Measurements from ENCODE around the gene BTBD16. TPM values are rescaled to one million over a fixed set of nuclear protein-coding genes. Genes with fewer than 3 reads are reported as not detected.

BTBD16 gene
- total RNA-seq, 2 donors from 2014 or later, result 0.62 TPM; not detected in 1

DNA sequence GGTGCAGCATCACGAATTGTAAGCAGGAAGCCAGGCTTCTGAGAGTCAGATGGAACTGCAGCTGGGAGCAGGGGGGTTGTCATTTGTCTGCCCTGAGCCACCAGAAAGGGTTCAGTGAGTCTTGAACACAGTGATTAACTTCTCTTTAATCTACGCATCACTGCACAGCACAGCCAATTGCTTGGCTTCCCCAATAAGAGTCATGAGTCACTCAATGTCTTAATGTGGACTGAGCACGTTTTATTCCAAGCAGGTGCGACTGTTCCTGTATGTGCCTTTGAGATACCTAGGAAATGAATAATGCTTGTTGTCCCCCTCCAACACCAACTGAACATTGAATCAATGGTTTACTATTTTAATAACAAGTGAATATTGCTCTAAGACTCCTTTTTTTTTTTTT is 77.4 kb downstream of the BTBD16 start:
- no peaks in the 10 kb centered on the region for H3K9me3 ChIP-seq
- H3K27me3 ChIP-seq (replicated peaks; ENCODE audit: insufficient read depth), result no peaks in the 10 kb centered on the region
- no peak overlapping the region for H3K4me3 ChIP-seq
- H3K27ac ChIP-seq, result no peak overlapping the region
- TF ChIP-seq, protein P1, sequence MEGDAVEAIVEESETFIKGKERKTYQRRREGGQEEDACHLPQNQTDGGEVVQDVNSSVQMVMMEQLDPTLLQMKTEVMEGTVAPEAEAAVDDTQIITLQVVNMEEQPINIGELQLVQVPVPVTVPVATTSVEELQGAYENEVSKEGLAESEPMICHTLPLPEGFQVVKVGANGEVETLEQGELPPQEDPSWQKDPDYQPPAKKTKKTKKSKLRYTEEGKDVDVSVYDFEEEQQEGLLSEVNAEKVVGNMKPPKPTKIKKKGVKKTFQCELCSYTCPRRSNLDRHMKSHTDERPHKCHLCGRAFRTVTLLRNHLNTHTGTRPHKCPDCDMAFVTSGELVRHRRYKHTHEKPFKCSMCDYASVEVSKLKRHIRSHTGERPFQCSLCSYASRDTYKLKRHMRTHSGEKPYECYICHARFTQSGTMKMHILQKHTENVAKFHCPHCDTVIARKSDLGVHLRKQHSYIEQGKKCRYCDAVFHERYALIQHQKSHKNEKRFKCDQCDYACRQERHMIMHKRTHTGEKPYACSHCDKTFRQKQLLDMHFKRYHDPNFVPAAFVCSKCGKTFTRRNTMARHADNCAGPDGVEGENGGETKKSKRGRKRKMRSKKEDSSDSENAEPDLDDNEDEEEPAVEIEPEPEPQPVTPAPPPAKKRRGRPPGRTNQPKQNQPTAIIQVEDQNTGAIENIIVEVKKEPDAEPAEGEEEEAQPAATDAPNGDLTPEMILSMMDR (IDR thresholded peaks at IDR 0.05), result no peak
- TF ChIP-seq POLR2AphosphoS5 (IDR thresholded peaks at IDR 0.05) (no peak), POLR2A (IDR thresholded peaks at IDR 0.05) (no peak)
- WGBS, result 89% methylated on average over 4 of the region's 4 CpGs
- no peaks in the 10 kb centered on the region for H3K4me1 ChIP-seq (replicated peaks)
- DNase-seq (ENCODE audit: low spot score), result no peak
- H3K36me3 ChIP-seq, result no peaks in the 10 kb centered on the region
- intact Hi-C loops (cut with DNase I), result no loop called here

DNA sequence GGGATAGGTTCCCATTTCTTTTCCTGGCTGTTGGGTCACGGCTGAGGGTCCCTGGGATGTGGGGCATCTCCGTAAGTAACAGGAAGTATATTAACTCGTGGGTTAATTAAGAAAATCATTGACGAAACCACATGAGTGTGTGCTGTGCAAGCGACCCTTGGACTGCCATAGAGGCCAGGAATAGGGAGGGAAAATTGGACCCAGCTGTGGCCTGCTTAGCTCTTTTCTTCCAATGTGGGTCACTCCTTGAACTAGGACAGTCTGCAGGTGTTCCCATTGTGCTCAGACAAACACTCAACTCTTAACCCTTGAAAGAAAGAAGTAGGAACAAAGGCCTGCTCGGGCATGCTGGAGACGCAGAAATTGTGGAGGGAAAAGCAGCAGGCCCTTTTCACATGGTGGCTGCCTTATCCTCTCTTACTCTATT is 77.9 kb downstream of the BTBD16 start:
- TF ChIP-seq POLR2A (IDR thresholded peaks at IDR 0.05) (no peak), POLR2AphosphoS5 (IDR thresholded peaks at IDR 0.05) (no peak)
- TF ChIP-seq, protein P1 (IDR thresholded peaks at IDR 0.05), result no peak
- Histone ChIP-seq H3K27me3 (replicated peaks; ENCODE audit: insufficient read depth) (no peaks in the 10 kb centered on the region), H3K27ac (no peak overlapping the region), H3K4me1 (replicated peaks) (no peaks in the 10 kb centered on the region), H3K9me3 (no peaks in the 10 kb centered on the region), H3K4me3 (no peak overlapping the region), H3K36me3 (no peaks in the 10 kb centered on the region)
- intact Hi-C loops (cut with DNase I), result no loop called here
- 66% methylated on average over 7 of the region's 7 CpGs for WGBS
- no peak for DNase-seq (ENCODE audit: low spot score)

DNA sequence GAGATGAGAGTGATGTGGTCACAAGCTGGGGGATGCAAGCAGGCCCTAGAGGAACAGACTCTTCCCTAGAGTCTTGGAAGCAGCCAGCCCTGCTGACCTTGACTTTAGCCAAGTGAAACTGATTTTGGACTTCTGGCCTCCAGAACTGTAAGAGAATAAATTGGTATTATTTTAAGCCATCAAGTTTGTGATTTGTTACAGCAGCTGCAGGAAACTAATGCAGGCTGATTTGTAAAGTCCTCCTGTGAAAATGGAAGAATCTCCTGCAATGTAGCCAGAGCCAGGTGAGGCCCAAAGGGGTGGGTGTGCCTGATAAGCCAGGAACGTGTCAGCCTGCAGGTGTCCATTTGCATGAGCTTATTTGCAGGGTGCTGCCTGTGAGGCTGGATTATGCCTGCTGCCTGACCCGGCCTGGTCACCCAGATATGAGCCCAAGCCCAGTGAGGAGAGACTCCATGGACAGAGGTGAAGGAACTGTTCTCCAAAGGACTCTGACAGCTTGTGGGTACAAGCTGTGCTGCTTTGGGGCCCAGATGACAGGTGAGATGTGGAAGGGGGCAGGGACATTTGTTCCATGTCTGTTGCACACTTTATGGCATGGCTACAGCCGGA is 78.8 kb downstream of the BTBD16 start:
- Histone ChIP-seq H3K36me3 (no peaks in the 10 kb centered on the region), H3K27me3 (replicated peaks; ENCODE audit: insufficient read depth) (no peaks in the 10 kb centered on the region), H3K4me3 (no peak overlapping the region), H3K9me3 (no peaks in the 10 kb centered on the region), H3K4me1 (replicated peaks) (no peaks in the 10 kb centered on the region), H3K27ac (no peak overlapping the region)
- intact Hi-C loops (cut with DNase I), result no loop called here
- DNase-seq (ENCODE audit: low spot score), result no peak
- 61% methylated on average over 3 of the region's 3 CpGs for WGBS
- TF ChIP-seq POLR2A (IDR thresholded peaks at IDR 0.05), result no peak
- TF ChIP-seq, protein P1 (IDR thresholded peaks at IDR 0.05), result no peak
- TF ChIP-seq POLR2AphosphoS5 (IDR thresholded peaks at IDR 0.05), result no peak

DNA sequence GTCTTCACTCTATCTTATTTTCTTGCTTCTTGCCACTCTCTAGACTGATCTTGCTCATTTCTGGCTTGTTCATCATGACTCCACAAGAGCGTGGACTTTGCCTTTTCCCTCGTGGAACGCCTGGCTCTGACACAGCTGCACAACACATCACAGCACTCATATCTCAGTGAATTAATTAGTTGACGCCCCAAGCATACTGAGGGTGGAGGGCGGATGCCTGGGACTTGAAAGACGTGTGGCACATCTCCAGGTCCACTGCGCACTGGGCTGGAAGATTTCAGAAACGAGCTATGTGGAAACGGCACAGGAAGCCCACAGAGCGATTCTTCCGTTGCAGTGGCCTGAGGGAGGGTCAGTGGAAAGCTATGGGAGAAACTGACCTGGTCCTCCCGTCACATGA is 79.8 kb downstream of the BTBD16 start:
- H3K27me3 ChIP-seq (replicated peaks; ENCODE audit: insufficient read depth), result no peaks in the 10 kb centered on the region
- WGBS, result 86% methylated on average over 12 of the region's 12 CpGs
- TF ChIP-seq POLR2A (IDR thresholded peaks at IDR 0.05) (no peak), POLR2AphosphoS5 (IDR thresholded peaks at IDR 0.05) (no peak)
- no peak for DNase-seq (ENCODE audit: low spot score)
- H3K9me3 ChIP-seq, result no peaks in the 10 kb centered on the region
- H3K27ac ChIP-seq, result no peak overlapping the region
- no peaks in the 10 kb centered on the region for H3K4me1 ChIP-seq (replicated peaks)
- no peaks in the 10 kb centered on the region for H3K36me3 ChIP-seq
- H3K4me3 ChIP-seq, result no peak overlapping the region
- intact Hi-C loops (cut with DNase I), result no loop called here

DNA sequence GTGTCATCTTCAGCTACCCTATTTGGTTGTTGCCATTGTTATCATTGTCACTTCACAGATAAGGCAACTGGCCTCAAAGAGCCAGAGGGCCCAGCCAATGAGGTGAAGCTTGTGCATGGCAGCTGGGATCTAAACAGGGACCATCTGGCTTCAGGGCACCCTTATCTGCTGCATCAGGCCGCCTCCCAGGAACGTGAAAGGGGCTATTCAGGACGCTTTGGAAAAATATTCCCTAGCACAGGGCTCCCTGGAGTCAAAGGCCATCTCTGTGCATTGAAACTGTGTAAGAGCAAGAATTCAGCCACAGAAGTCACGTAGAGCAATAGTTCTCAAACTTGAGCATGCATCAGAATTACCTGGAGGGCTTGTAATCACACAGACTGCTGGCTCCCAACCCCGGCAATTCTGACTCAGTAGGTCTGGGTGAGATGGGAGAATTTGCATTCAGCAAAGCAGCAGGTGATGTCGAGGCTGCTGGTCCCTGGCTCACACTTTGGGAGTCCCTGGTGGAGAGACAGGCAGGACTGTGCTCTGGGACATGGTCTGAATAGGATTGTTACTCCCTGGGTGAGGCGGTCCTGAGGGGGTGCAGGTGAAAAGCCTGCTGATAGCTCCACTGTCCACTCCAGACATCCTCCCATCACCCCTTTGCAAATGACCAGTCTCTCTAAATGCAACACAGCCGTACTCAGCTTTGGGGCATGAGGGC is 81.9 kb downstream of the BTBD16 start:
- no peak for DNase-seq (ENCODE audit: low spot score)
- Histone ChIP-seq H3K4me1 (replicated peaks) (no peaks in the 10 kb centered on the region), H3K4me3 (no peak overlapping the region), H3K27ac (no peak overlapping the region), H3K27me3 (replicated peaks; ENCODE audit: insufficient read depth) (no peaks in the 10 kb centered on the region), H3K9me3 (no peaks in the 10 kb centered on the region), H3K36me3 (no peaks in the 10 kb centered on the region)
- TF ChIP-seq POLR2A (IDR thresholded peaks at IDR 0.05) (no peak), POLR2AphosphoS5 (IDR thresholded peaks at IDR 0.05) (no peak)
- TF ChIP-seq, protein P1 (IDR thresholded peaks at IDR 0.05), result no peak
- 76% methylated on average over 8 of the region's 8 CpGs for WGBS
- intact Hi-C loops (cut with DNase I), result no loop called here

All from prostate gland (tissue), 2 donors.